Trophoblast cell (in vitro differentiated cells and primary cell): ENCODE data around the gene TYW1B. TPM values are rescaled to one million over a fixed set of nuclear protein-coding genes. Genes with fewer than 3 reads are reported as not detected.
"Not testable (repeated sequence)": the region's sequence is repeated elsewhere in the genome, so short reads cannot be mapped to it uniquely, and the experiment has no call there.

Experiments
- DNase-seq, 2 donors: peaks; one replicate each; pipeline ENCODE4 v3.0.0-alpha.2; 2016
- H2AFZ ChIP-seq: 2 replicates; pipeline ENCODE4 v1.6.1; 2013; ENCODE audit warnings: low read length, moderate library complexity, mild to moderate bottlenecking; ENCODE audit not compliant: insufficient read depth, poor library complexity
- H2AK5ac ChIP-seq: 2 replicates; pipeline ENCODE4 v1.6.1; 2013; ENCODE audit warnings: mild to moderate bottlenecking, low read length
- H2BK120ac ChIP-seq: 2 replicates; pipeline ENCODE4 v1.6.1; 2013; ENCODE audit warnings: low read length, mild to moderate bottlenecking, moderate library complexity; ENCODE audit not compliant: insufficient read depth, poor library complexity
- H2BK12ac ChIP-seq: 2 replicates; pipeline ENCODE4 v1.6.1; 2013; ENCODE audit warnings: mild to moderate bottlenecking, low read length, moderate library complexity
- H2BK5ac ChIP-seq: 2 replicates; pipeline ENCODE4 v1.6.1; 2013; ENCODE audit warnings: low read length, low read depth, moderate library complexity, mild to moderate bottlenecking; ENCODE audit not compliant: poor library complexity
- H3K14ac ChIP-seq: 2 replicates; pipeline ENCODE4 v1.6.1; 2013; ENCODE audit warnings: mild to moderate bottlenecking, low read length
- H3K18ac ChIP-seq: 2 replicates; pipeline ENCODE4 v1.6.1; 2013; ENCODE audit warnings: mild to moderate bottlenecking, low read length
- H3K23ac ChIP-seq: 2 replicates; pipeline ENCODE4 v1.6.1; 2013; ENCODE audit warnings: low read length
- H3K27ac ChIP-seq: 2 replicates; pipeline ENCODE4 v1.5.1; 2013; ENCODE audit warnings: low read depth, mild to moderate bottlenecking, inconsistent platforms, low read length, moderate library complexity
- H3K27me3 ChIP-seq: 2 replicates; pipeline ENCODE4 v1.6.1; 2013; ENCODE audit warnings: inconsistent platforms, mild to moderate bottlenecking, low read length, moderate library complexity; ENCODE audit not compliant: insufficient read depth
- H3K36me3 ChIP-seq, 2 experiments: 1 replicate in 1 of 2; 2 replicates in 1 of 2; pipeline ENCODE4 v1.6.1; 2013; ENCODE audit warnings: low read length in 2 of 2, mild to moderate bottlenecking in 2 of 2, moderate library complexity in 1 of 2; ENCODE audit not compliant: insufficient read depth in 2 of 2, control insufficient read depth in 1 of 2
- H3K4ac ChIP-seq: 2 replicates; pipeline ENCODE4 v1.6.1; 2013; ENCODE audit warnings: low read depth, mild to moderate bottlenecking, low read length, moderate library complexity
- H3K4me1 ChIP-seq, 2 experiments: 1 replicate in 1 of 2; 2 replicates in 1 of 2; pipeline ENCODE4 v1.6.1; 2013; ENCODE audit warnings: low read length in 2 of 2, mild to moderate bottlenecking in 2 of 2, moderate library complexity in 1 of 2; ENCODE audit not compliant: insufficient read depth in 2 of 2, control insufficient read depth in 1 of 2
- H3K4me2 ChIP-seq: 2 replicates; pipeline ENCODE4 v1.6.1; 2013; ENCODE audit warnings: inconsistent platforms, mild to moderate bottlenecking, low read length, moderate library complexity
- H3K4me3 ChIP-seq: 2 replicates; pipeline ENCODE4 v1.5.1; 2013; ENCODE audit warnings: mild to moderate bottlenecking, low read depth, low read length, inconsistent platforms
- H3K79me1 ChIP-seq: one replicate; pipeline ENCODE4 v1.6.1; 2013; ENCODE audit warnings: low read length
- H3K79me2 ChIP-seq: 2 replicates; pipeline ENCODE4 v1.6.1; 2013; ENCODE audit warnings: low read length, mild to moderate bottlenecking; ENCODE audit not compliant: control insufficient read depth, insufficient read depth, poor library complexity
- H3K9ac ChIP-seq: 2 replicates; pipeline ENCODE4 v1.6.1; 2013; ENCODE audit warnings: mild to moderate bottlenecking, low read length
- H3K9me3 ChIP-seq: 2 replicates; pipeline ENCODE4 v1.6.1; 2013; ENCODE audit warnings: low read depth, mild to moderate bottlenecking, control low read depth, inconsistent platforms, low read length; ENCODE audit not compliant: insufficient read depth
- H4K12ac ChIP-seq: 2 replicates; pipeline ENCODE4 v1.6.1; 2013; ENCODE audit warnings: low read depth, mild to moderate bottlenecking, low read length, moderate library complexity
- H4K8ac ChIP-seq: 2 replicates; pipeline ENCODE4 v1.6.1; 2013; ENCODE audit warnings: low read depth, mild to moderate bottlenecking, low read length, moderate library complexity
- H4K91ac ChIP-seq: one replicate; pipeline ENCODE4 v1.6.1; 2013; ENCODE audit warnings: low read depth, mild to moderate bottlenecking, low read length, moderate library complexity
- WGBS: extraction: QIAGEN DNeasy Blood & Tissue Kit; methylation state at CpG from one replicate; pipeline ENCODE4 v1.1.7; 2013; ENCODE audit warnings: missing lambda C conversion rate; ENCODE audit not compliant: insufficient read length, insufficient coverage; ENCODE audit errors: extremely low coverage; 5-methylcytosine and 5-hydroxymethylcytosine counted together
- polyA plus RNA-seq: library from polyadenylated mRNA; stranded (reverse); fragments of 200-250 nt; gene quantifications from 2 replicates; pipeline ENCODE4 v1.2.3, GENCODE V29; 2013

The TYW1B gene, protein sequence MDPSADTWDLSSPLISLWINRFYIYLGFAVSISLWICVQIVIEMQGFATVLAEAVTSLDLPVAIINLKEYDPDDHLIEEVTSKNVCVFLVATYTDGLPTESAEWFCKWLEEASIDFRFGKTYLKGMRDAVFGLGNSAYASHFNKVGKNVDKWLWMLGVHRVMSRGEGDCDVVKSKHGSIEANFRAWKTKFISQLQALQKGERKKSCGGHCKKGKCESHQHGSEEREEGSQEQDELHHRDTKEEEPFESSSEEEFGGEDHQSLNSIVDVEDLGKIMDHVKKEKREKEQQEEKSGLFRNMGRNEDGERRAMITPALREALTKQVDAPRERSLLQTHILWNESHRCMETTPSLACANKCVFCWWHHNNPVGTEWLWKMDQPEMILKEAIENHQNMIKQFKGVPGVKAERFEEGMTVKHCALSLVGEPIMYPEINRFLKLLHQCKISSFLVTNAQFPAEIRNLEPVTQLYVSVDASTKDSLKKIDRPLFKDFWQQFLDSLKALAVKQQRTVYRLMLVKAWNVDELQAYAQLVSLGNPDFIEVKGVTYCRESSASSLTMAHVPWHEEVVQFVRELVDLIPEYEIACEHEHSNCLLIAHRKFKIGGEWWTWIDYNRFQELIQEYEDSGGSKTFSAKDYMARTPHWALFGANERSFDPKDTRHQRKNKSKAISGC
- 0.86 and 1.0 TPM in 2 replicates for polyA plus RNA-seq

GRCh38 chr7:72827839-72828591 lies at the start of gene TYW1B:
TYW1B (minus strand) TSS chr7:72828200; CDS start chr7:72828075, 125 bp downstream.
- not testable (repeated sequence) for H2BK120ac ChIP-seq, H3K79me2 ChIP-seq, H3K18ac ChIP-seq

DNA sequence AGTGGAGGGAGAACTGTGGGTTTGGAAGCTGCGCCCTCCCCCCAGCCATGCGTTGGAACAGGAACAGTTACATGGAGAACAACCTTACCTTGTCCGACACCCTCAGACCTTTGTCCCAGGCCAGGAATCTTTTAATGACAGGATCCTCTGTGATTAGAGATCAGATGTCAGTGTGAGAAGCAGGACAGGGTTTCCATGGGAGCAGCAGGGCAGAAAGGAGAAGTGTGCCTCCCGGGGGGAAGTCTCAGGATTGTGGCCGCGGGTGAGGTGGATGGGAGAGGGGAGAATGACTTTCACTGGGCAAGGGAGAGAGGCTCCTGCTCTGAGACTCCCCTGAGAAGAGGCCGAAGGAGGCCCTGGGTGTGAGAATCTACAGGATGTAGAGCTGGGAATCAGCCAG lies 39.6 kb upstream of the TYW1B start:
- H3K9ac ChIP-seq, H4K8ac ChIP-seq, H3K36me3 ChIP-seq, H3K79me2 ChIP-seq, H3K9me3 ChIP-seq, H3K4me3 ChIP-seq, H2BK120ac ChIP-seq, H3K18ac ChIP-seq, H2AK5ac ChIP-seq, H2BK5ac ChIP-seq, H3K4ac ChIP-seq, DNase-seq, H3K14ac ChIP-seq, H3K27ac ChIP-seq, H3K4me2 ChIP-seq, H3K4me1 ChIP-seq, H2BK12ac ChIP-seq, H3K27me3 ChIP-seq, H3K79me1 ChIP-seq, H4K91ac ChIP-seq, H4K12ac ChIP-seq, H2AFZ ChIP-seq, H3K23ac ChIP-seq: not testable (repeated sequence)
- WGBS, result no CpG with 5 or more reads among the region's 7 CpGs

More at GRCh38 chr7:72827839-72828591, at the start of gene TYW1B:
- not testable (repeated sequence) for H3K23ac ChIP-seq, H3K27ac ChIP-seq, H3K4me1 ChIP-seq, H2AK5ac ChIP-seq, H2BK5ac ChIP-seq, H4K91ac ChIP-seq, H2BK12ac ChIP-seq, H3K9me3 ChIP-seq, H3K36me3 ChIP-seq, H4K12ac ChIP-seq, H3K27me3 ChIP-seq, H3K4ac ChIP-seq, H3K79me1 ChIP-seq, H3K14ac ChIP-seq
- H3K9ac ChIP-seq, result peak within 1 kb of the TSS; percentile 76
- no CpG with 5 or more reads among the region's 49 CpGs for WGBS
- peak within 1 kb of the TSS; percentile 17 for H2AFZ ChIP-seq
- peak within 1 kb of the TSS; percentile 79 for H3K4me3 ChIP-seq
- H3K4me2 ChIP-seq, result peak within 1 kb of the TSS; percentile 84
- DNase-seq, result peak; percentile 98 to 99
- peak within 1 kb of the TSS; percentile 66 for H4K8ac ChIP-seq

DNA sequence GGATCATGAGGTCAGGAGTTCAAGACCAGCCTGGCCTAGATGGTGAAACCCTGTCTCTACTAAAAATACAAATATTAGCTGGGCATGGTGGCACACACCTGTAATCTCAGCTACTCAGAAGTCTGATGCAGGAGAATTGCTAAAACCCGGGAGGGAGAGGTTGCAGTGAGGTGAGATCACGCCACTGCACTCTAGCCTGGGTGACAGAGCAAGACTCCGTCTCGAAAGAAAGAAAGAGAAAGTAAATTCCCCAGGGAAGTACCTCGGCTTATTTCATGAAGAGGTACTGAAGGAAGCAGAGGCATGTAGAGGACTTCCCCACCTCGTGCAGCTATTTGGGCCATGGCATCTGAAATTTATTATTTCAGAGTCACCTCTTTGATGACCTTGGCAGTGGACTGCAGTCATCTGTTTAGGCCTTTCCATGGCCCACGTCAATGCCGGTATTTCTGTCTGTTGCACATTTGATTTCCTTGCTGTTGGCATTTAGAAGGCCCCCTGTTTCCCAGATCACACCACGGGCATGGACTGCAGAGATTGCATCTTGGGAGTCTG lies 30.9 kb upstream of the TYW1B start:
- H2BK12ac ChIP-seq, H4K12ac ChIP-seq, H3K4me2 ChIP-seq, H2BK120ac ChIP-seq, H2BK5ac ChIP-seq, H4K8ac ChIP-seq, H3K27me3 ChIP-seq, H4K91ac ChIP-seq, H3K4me1 ChIP-seq, H2AFZ ChIP-seq, H3K9me3 ChIP-seq, H3K14ac ChIP-seq, H3K9ac ChIP-seq, H3K4me3 ChIP-seq, H3K36me3 ChIP-seq, H3K23ac ChIP-seq, DNase-seq, H3K4ac ChIP-seq, H3K79me1 ChIP-seq, H2AK5ac ChIP-seq, H3K18ac ChIP-seq, H3K79me2 ChIP-seq, H3K27ac ChIP-seq: not testable (repeated sequence)
- WGBS, result no CpG with 5 or more reads among the region's 9 CpGs

DNA sequence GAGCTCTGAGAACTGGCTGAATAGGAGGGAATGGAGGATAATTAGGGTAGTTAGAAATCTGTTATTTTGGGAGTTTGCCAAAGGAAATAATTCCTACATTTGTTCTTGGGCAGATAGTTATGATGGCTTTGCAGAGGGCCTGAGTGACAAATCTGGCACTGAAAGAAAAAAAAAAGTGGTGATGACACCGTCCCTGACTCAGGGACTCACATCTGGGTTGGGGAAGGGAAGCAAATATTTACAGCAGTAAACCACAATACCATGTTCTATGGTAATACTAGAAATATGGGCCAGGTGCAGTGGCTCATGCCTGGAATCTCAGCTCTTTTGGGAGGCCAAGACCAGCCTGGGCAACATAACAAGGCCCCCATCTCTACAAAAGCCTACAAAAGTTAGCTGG lies 29.9 kb upstream of the TYW1B start:
- not testable (repeated sequence) for H4K12ac ChIP-seq, H3K4me2 ChIP-seq, H3K36me3 ChIP-seq, H3K18ac ChIP-seq, H3K4ac ChIP-seq, H3K23ac ChIP-seq, H2BK5ac ChIP-seq, H3K4me3 ChIP-seq, H3K9ac ChIP-seq, H3K27ac ChIP-seq, H2BK12ac ChIP-seq, H3K9me3 ChIP-seq, H3K79me1 ChIP-seq, H2AK5ac ChIP-seq, H3K14ac ChIP-seq, H2BK120ac ChIP-seq, H2AFZ ChIP-seq, H4K8ac ChIP-seq, H4K91ac ChIP-seq, H3K27me3 ChIP-seq, H3K79me2 ChIP-seq, H3K4me1 ChIP-seq
- peak in 1 of 2 donors; percentile 4 for DNase-seq
- no CpG with 5 or more reads among the region's 1 CpG for WGBS
